ENCODE results near the gene TFDP1.
A peak's percentile ranks its signal among the peaks of the same experiment; 100 is the strongest.

Gene TFDP1

GRCh38 chr13:113584205-113584869 is at the start of gene TFDP1:
Gene TFDP1, plus strand, starts transcription at chr13:113584753. Its CDS starts 1,085 bp downstream, at chr13:113585838.
- no peaks in the 10 kb centered on the region for H3K9me3 ChIP-seq (ENCODE audit: control insufficient read depth, insufficient read depth, low read length)
- H3K4me1 ChIP-seq (ENCODE audit: insufficient read depth, low read length), result 0 out of 2 replicates have a peak, but pooled peaks cover 7% of the 10 kb centered on the region
- no peaks in the 10 kb centered on the region for H3K36me3 ChIP-seq (ENCODE audit: insufficient read depth, low read length)
- peak within 1 kb of the TSS; percentile 73 for H3K9ac ChIP-seq (ENCODE audit: low read depth, low read length)

GRCh38 chr13:113535381-113535781 is 49.2 kb upstream of the TFDP1 start:
- Histone ChIP-seq H3K9ac (ENCODE audit: low read depth, low read length) (no peak overlapping the region), H3K9me3 (ENCODE audit: control insufficient read depth, insufficient read depth, low read length) (no peaks in the 10 kb centered on the region), H3K36me3 (ENCODE audit: insufficient read depth, low read length) (no peaks in the 10 kb centered on the region), H3K4me1 (ENCODE audit: insufficient read depth, low read length) (no peaks in the 10 kb centered on the region)

- no peak overlapping the region for H3K9ac ChIP-seq (ENCODE audit: low read depth, low read length)
- no peaks in the 10 kb centered on the region for H3K9me3 ChIP-seq (ENCODE audit: control insufficient read depth, insufficient read depth, low read length)
- H3K4me1 ChIP-seq (ENCODE audit: insufficient read depth, low read length), result no peaks in the 10 kb centered on the region
- no peaks in the 10 kb centered on the region for H3K36me3 ChIP-seq (ENCODE audit: insufficient read depth, low read length)
Measured at GRCh38 chr13:113536461-113537110, 48.0 kb upstream of the TFDP1 start.

- Histone ChIP-seq H3K9ac (ENCODE audit: low read depth, low read length) (no peak overlapping the region), H3K4me1 (ENCODE audit: insufficient read depth, low read length) (no peaks in the 10 kb centered on the region), H3K9me3 (ENCODE audit: control insufficient read depth, insufficient read depth, low read length) (no peaks in the 10 kb centered on the region), H3K36me3 (ENCODE audit: insufficient read depth, low read length) (no peaks in the 10 kb centered on the region)
Measured at GRCh38 chr13:113537205-113537604, 47.3 kb upstream of the TFDP1 start.

- H3K9ac ChIP-seq (ENCODE audit: low read depth, low read length), result no peak overlapping the region
- no peaks in the 10 kb centered on the region for H3K9me3 ChIP-seq (ENCODE audit: control insufficient read depth, insufficient read depth, low read length)
- H3K36me3 ChIP-seq (ENCODE audit: insufficient read depth, low read length), result no peaks in the 10 kb centered on the region
- H3K4me1 ChIP-seq (ENCODE audit: insufficient read depth, low read length), result no peaks in the 10 kb centered on the region
Measured at GRCh38 chr13:113537909-113538688, 46.5 kb upstream of the TFDP1 start.

GRCh38 chr13:113538689-113539058 is 45.9 kb upstream of the TFDP1 start:
- Histone ChIP-seq H3K9me3 (ENCODE audit: control insufficient read depth, insufficient read depth, low read length) (no peaks in the 10 kb centered on the region), H3K4me1 (ENCODE audit: insufficient read depth, low read length) (no peaks in the 10 kb centered on the region), H3K9ac (ENCODE audit: low read depth, low read length) (no peak overlapping the region), H3K36me3 (ENCODE audit: insufficient read depth, low read length) (no peaks in the 10 kb centered on the region)

DNA sequence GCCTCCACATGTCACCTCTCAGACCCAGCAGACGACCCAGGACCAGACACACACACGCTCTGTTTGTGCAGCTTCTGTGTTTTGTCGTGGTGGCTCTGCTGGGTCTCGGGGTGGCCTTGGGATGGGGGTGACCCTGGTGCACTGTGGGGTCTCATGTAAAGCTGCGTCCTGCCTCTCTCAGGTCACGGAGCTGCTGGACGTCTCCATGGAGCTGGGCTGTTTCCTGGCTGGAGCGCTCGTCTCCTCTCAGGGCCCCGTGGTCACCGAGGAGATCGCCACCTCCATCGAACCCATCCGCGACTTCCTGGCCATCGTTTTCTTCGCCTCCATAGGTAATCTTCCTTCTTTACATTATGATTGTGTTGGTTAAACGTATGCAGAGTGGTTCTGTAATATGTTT is 45.4 kb upstream of the TFDP1 start:
- Histone ChIP-seq H3K9ac (ENCODE audit: low read depth, low read length) (no peak overlapping the region), H3K36me3 (ENCODE audit: insufficient read depth, low read length) (no peaks in the 10 kb centered on the region), H3K4me1 (ENCODE audit: insufficient read depth, low read length) (no peaks in the 10 kb centered on the region), H3K9me3 (ENCODE audit: control insufficient read depth, insufficient read depth, low read length) (no peaks in the 10 kb centered on the region)

- H3K9ac ChIP-seq (ENCODE audit: low read depth, low read length), result no peak overlapping the region
- H3K36me3 ChIP-seq (ENCODE audit: insufficient read depth, low read length), result no peaks in the 10 kb centered on the region
- no peaks in the 10 kb centered on the region for H3K4me1 ChIP-seq (ENCODE audit: insufficient read depth, low read length)
Measured at GRCh38 chr13:113539822-113540221, 44.7 kb upstream of the TFDP1 start.

DNA sequence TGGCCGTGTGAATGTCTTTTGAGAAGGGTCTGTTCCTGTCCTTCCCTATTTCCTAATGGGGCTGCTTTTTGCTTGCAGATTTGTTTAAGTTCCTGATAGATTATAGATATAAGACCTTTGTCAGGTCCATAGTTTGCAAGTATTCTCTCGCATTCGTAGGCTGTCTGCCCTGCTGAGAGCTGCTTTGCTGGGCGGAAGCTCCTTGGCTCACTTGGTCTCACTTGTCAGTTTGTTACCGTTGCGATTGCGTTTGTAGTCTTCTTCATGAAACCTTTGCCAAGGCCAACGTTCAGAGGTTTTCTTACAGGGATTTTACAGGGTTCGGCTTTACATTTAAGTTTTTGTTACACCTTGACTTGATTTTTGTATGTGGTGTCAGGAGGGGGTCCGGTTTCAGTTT is 44.0 kb upstream of the TFDP1 start:
- no peak overlapping the region for H3K9ac ChIP-seq (ENCODE audit: low read depth, low read length)
- no peaks in the 10 kb centered on the region for H3K36me3 ChIP-seq (ENCODE audit: insufficient read depth, low read length)
- H3K9me3 ChIP-seq (ENCODE audit: control insufficient read depth, insufficient read depth, low read length), result no peaks in the 10 kb centered on the region
- no peaks in the 10 kb centered on the region; the same call in 1 of the 2 replicates for H3K4me1 ChIP-seq (ENCODE audit: insufficient read depth, low read length)

More at GRCh38 chr13:113539822-113540221, 44.7 kb upstream of the TFDP1 start:
- no peaks in the 10 kb centered on the region for H3K9me3 ChIP-seq (ENCODE audit: control insufficient read depth, insufficient read depth, low read length)

DNA sequence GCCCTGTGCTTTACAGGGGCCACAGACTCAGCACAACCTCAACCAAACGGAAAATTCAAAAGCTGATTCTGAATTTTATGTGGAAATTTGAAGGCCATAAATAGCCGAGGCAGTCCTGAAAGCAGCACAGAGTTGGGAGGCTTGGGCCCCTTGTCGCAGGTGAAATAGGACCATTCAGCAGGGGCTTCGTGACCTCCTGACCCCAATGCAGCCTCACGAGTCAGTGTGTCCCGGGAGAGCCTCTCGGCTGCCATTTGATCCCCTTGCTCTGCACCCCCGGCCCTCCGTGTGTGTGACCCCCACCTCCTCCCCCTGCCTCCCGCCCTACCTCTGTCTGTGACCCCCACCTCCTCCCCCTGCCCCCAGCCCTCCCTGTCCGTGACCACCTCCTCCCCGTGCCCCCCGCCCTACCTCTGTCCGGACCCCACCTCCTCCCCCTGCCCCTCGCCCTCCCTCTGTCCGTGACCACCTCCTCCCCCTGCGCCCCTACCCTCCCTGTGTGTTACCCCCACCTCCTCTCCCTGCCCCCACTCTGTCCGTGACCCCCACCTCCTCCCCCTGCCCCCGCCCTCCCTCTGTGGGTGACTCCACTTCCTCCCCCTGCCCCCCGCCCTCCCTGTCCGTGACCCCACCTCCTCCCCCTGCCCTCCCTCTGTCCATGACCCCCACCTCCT is 41.7 kb upstream of the TFDP1 start:
- no peaks in the 10 kb centered on the region for H3K9me3 ChIP-seq (ENCODE audit: control insufficient read depth, insufficient read depth, low read length)
- no peak overlapping the region for H3K9ac ChIP-seq (ENCODE audit: low read depth, low read length)
- no peaks in the 10 kb centered on the region; the same call in 1 of the 2 replicates for H3K4me1 ChIP-seq (ENCODE audit: insufficient read depth, low read length)
- H3K36me3 ChIP-seq (ENCODE audit: insufficient read depth, low read length), result no peaks in the 10 kb centered on the region

- no peaks in the 10 kb centered on the region for H3K36me3 ChIP-seq (ENCODE audit: insufficient read depth, low read length)
- H3K4me1 ChIP-seq (ENCODE audit: insufficient read depth, low read length), result no peaks in the 10 kb centered on the region; the same call in 1 of the 2 replicates
- no peak overlapping the region for H3K9ac ChIP-seq (ENCODE audit: low read depth, low read length)
Measured at GRCh38 chr13:113544071-113544891, 40.3 kb upstream of the TFDP1 start.

GRCh38 chr13:113544896-113545295 is 39.7 kb upstream of the TFDP1 start:
- Histone ChIP-seq H3K4me1 (ENCODE audit: insufficient read depth, low read length) (no peaks in the 10 kb centered on the region; the same call in 1 of the 2 replicates), H3K36me3 (ENCODE audit: insufficient read depth, low read length) (no peaks in the 10 kb centered on the region), H3K9ac (ENCODE audit: low read depth, low read length) (no peak overlapping the region), H3K9me3 (ENCODE audit: control insufficient read depth, insufficient read depth, low read length) (no peaks in the 10 kb centered on the region)

More at GRCh38 chr13:113544071-113544891, 40.3 kb upstream of the TFDP1 start:
- no peaks in the 10 kb centered on the region for H3K9me3 ChIP-seq (ENCODE audit: control insufficient read depth, insufficient read depth, low read length)

DNA sequence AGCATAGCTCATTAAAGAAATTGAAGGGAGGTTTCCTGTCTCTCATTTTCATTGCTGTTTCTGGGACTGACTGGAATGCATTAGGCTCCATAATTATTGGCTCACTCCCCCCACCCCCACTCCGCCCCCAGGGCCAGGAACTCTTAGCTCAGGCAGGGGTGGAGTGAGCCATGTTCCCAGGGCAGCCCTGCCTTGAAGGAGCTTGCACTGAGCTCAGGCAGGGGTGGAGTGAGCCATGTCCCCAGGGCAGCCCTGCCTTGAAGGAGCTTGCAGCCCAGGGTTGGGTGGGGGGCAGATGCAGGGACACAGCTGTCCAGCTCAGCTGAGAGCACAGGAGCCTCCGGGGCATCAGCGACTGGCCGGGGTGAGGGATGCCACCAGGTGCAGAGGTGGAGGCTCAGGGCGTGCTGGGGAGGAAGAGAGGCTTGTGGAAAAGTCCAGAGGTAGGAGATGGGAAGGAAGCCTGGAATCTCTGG is 39.1 kb upstream of the TFDP1 start:
- H3K9ac ChIP-seq (ENCODE audit: low read depth, low read length), result no peak overlapping the region
- H3K4me1 ChIP-seq (ENCODE audit: insufficient read depth, low read length), result no peaks in the 10 kb centered on the region; the same call in 1 of the 2 replicates
- no peaks in the 10 kb centered on the region for H3K9me3 ChIP-seq (ENCODE audit: control insufficient read depth, insufficient read depth, low read length)
- no peaks in the 10 kb centered on the region for H3K36me3 ChIP-seq (ENCODE audit: insufficient read depth, low read length)

All from ES-I3 (cell line).